ENCODE measurements around the gene ARL8B. TPM values are rescaled to one million over a fixed set of nuclear protein-coding genes. Genes with fewer than 3 reads are reported as not detected.
"Not testable (repeated sequence)": the region's sequence is repeated elsewhere in the genome, so short reads cannot be mapped to it uniquely, and the experiment has no call there.

Gene ARL8B
- total RNA-seq, result 10 to 100 TPM; 32.8 to 52.6 TPM

GRCh38 chr3:5122030-5122740 lies at the start of gene ARL8B:
Gene ARL8B, plus strand, starts transcription at chr3:5122292. Its CDS starts 174 bp downstream, at chr3:5122466.
- H3K9me3 ChIP-seq, result no peaks in the 10 kb centered on the region
- peak; percentile 97 for TF ChIP-seq CTCF (IDR thresholded peaks at IDR 0.05)
- no peaks in the 10 kb centered on the region for H3K27me3 ChIP-seq (replicated peaks; ENCODE audit: insufficient read depth)
- peak; percentile 33 for DNase-seq (ENCODE audit: low spot score)
- peaks cover 31 to 40% of the 10 kb centered on the region in 2 donors for H3K4me1 ChIP-seq (ENCODE audit: control insufficient read depth in 1 of 2, low read depth in 2 of 2)
- H3K4me3 ChIP-seq, result peak within 1 kb of the TSS; percentile 97
- ATAC-seq (ENCODE audit: insufficient number of reproducible peaks, low FRiP score, low read depth), result peak; percentile 59
- peak within 1 kb of the TSS; percentile 83 to 89 for H3K27ac ChIP-seq
- no peaks in the 10 kb centered on the region for H3K36me3 ChIP-seq

- H3K4me1 ChIP-seq (ENCODE audit: control insufficient read depth in 1 of 2, low read depth in 2 of 2), result peaks cover 0 to 9% of the 10 kb centered on the region in 2 donors
- no peaks in the 10 kb centered on the region for H3K27me3 ChIP-seq (replicated peaks; ENCODE audit: insufficient read depth)
- no peaks in the 10 kb centered on the region for H3K36me3 ChIP-seq
- no peak overlapping the region for H3K27ac ChIP-seq
- no peak for TF ChIP-seq CTCF (IDR thresholded peaks at IDR 0.05)
- H3K4me3 ChIP-seq, result no peak overlapping the region
- ATAC-seq (ENCODE audit: insufficient number of reproducible peaks, low FRiP score, low read depth), result no peak
- no peak for DNase-seq (ENCODE audit: low spot score)
- H3K9me3 ChIP-seq, result no peaks in the 10 kb centered on the region
Observed at GRCh38 chr3:5073374-5074085, 48.6 kb upstream of the ARL8B start.

- H3K27me3 ChIP-seq (replicated peaks; ENCODE audit: insufficient read depth), result no peaks in the 10 kb centered on the region
- H3K36me3 ChIP-seq, result no peaks in the 10 kb centered on the region
- DNase-seq (ENCODE audit: low spot score) (no peak), ATAC-seq (ENCODE audit: insufficient number of reproducible peaks, low FRiP score, low read depth) (no peak)
- no peak overlapping the region for H3K4me3 ChIP-seq
- no peaks in the 10 kb centered on the region for H3K9me3 ChIP-seq
- H3K27ac ChIP-seq, result no peak overlapping the region
- H3K4me1 ChIP-seq (ENCODE audit: control insufficient read depth in 1 of 2, low read depth in 2 of 2), result no peaks in the 10 kb centered on the region
- no peak for TF ChIP-seq CTCF (IDR thresholded peaks at IDR 0.05)
Observed at GRCh38 chr3:5078151-5078550, 43.9 kb upstream of the ARL8B start.

- H3K27ac ChIP-seq, result no peak overlapping the region
- ATAC-seq (ENCODE audit: insufficient number of reproducible peaks, low FRiP score, low read depth) (no peak), DNase-seq (ENCODE audit: low spot score) (no peak)
- H3K36me3 ChIP-seq, result no peaks in the 10 kb centered on the region
- no peaks in the 10 kb centered on the region for H3K27me3 ChIP-seq (replicated peaks; ENCODE audit: insufficient read depth)
- no peaks in the 10 kb centered on the region for H3K9me3 ChIP-seq
- no peak overlapping the region for H3K4me3 ChIP-seq
- H3K4me1 ChIP-seq (ENCODE audit: control insufficient read depth in 1 of 2, low read depth in 2 of 2), result no peaks in the 10 kb centered on the region
- TF ChIP-seq CTCF (IDR thresholded peaks at IDR 0.05), result no peak
Observed at GRCh38 chr3:5079761-5080160, 42.3 kb upstream of the ARL8B start.

- H3K27ac ChIP-seq, result no peak overlapping the region
- TF ChIP-seq CTCF (IDR thresholded peaks at IDR 0.05), result no peak
- H3K9me3 ChIP-seq, result no peaks in the 10 kb centered on the region
- no peaks in the 10 kb centered on the region for H3K36me3 ChIP-seq
- no peak overlapping the region for H3K4me3 ChIP-seq
- no peaks in the 10 kb centered on the region for H3K27me3 ChIP-seq (replicated peaks; ENCODE audit: insufficient read depth)
- ATAC-seq (ENCODE audit: insufficient number of reproducible peaks, low FRiP score, low read depth) (no peak), DNase-seq (ENCODE audit: low spot score) (no peak)
- no peaks in the 10 kb centered on the region for H3K4me1 ChIP-seq (ENCODE audit: control insufficient read depth in 1 of 2, low read depth in 2 of 2)
Observed at GRCh38 chr3:5080779-5081550, 41.1 kb upstream of the ARL8B start.

GRCh38 chr3:5081973-5082788 lies 39.9 kb upstream of the ARL8B start:
- H3K27me3 ChIP-seq (replicated peaks; ENCODE audit: insufficient read depth); H3K36me3 ChIP-seq; ATAC-seq (ENCODE audit: insufficient number of reproducible peaks, low FRiP score, low read depth); H3K4me3 ChIP-seq; H3K4me1 ChIP-seq (ENCODE audit: control insufficient read depth in 1 of 2, low read depth in 2 of 2); H3K27ac ChIP-seq; H3K9me3 ChIP-seq; DNase-seq (ENCODE audit: low spot score): not testable (repeated sequence)

Data from thoracic aorta (tissue), 2 donors.